Hepatic stellate cell (primary cell): ENCODE data around the gene SLIT1.

ENCODE experiments used
- DNase-seq: peaks from one replicate; pipeline ENCODE4 v3.0.0; 2011; ENCODE audit warnings: low spot score

SLIT1 gene

DNA sequence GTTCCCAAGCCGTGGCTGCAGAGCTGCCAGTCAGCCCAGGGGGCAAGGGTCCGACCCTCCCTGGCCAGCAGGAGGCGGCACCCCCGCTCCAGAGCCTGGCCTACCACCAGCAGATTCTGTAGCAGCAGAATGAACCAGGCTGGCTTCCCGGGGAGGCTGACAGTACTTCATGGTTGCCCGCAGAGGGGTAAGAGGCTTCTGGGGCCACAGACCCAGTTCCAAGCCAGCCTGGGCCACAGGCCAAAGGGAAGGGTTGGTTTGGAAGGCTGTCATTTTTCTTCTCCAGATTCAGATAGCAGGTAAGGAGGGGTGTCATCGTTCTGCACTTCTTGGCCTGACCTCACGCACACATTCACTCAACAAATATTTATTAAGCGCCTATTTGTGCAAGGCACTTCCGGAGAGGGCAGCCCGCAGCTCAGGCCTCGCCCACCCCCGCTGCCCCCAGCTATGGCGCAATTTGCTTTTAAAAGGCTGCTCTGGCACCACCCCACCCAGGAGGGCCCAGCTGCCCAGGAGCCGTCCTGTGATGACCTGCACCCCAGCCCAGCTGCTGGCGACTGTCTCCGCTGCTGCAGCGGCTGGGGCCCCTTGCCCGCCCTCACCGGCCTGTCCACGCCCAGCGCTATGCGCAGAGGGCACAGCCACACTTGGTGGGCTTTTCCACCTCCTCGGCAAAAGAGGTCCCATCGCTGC is 185.1 kb downstream of the SLIT1 start:
- DNase-seq = no peak

DNA sequence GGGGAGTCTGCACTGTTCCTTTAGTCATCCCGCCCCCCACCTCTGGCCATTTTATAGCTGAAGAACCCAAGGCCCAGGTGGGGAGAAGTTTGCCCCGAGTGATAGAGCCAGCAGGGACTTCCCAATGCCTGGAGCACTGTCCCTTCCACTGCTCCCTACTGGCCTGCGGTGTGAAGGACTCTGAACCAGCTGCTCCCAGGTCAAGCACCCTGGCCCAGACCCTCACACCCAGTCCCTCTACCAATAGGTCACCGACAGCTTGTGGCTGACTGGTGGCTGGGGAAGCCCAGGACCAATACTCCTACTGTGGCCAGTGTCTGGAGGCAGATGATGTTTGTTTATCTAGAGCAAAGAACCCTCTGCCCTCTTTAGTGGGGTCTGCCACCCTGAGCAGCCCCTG is 185.8 kb downstream of the SLIT1 start:
- DNase-seq = no peak

DNA sequence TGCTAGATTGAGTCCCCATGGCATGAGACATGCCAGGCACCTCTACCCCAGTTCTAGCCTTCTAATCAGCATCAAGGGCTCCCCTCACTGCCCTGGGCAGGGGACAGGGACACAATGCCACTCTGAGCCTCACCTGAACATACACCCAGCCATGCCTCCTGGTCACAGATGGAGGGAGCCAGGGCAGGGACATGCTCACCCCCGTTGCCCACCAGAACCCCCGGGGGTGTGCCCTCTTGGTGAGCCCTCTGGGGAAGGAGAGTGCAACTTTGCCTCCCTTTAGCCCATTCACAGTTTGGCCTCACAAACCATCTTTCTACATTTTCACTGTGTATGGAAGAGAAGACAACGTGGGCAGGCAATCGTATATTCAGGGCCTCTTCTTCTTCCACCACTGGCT is 186.4 kb downstream of the SLIT1 start:
- DNase-seq = no peak

DNA sequence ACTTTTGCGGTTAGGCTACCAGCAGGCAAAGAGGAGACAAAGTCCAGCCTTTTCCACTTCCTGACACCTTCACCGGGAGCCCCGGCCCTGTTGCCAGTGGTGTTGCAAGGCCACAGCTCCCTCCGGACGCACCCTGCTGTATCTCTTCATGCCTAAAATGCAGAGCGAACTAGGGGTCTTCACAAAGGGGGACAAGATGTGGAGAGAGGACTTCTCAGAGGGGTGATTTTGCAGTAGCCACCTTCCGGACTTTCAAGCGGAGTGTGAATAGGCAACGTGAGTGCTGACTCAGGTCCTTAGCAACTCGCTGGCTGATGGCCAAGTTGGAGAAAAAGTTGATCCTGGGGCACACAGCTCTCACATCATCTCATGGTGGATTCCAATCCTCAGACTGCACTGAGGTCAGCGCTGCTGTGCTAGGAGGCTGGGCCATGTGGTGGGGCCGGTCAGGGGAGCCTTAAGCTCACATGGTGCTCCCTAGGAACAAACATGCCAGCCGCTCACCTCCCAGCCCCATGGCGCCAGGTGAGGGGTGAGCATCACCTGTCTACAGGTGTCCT is 187.3 kb downstream of the SLIT1 start:
- DNase-seq = no peak

DNA sequence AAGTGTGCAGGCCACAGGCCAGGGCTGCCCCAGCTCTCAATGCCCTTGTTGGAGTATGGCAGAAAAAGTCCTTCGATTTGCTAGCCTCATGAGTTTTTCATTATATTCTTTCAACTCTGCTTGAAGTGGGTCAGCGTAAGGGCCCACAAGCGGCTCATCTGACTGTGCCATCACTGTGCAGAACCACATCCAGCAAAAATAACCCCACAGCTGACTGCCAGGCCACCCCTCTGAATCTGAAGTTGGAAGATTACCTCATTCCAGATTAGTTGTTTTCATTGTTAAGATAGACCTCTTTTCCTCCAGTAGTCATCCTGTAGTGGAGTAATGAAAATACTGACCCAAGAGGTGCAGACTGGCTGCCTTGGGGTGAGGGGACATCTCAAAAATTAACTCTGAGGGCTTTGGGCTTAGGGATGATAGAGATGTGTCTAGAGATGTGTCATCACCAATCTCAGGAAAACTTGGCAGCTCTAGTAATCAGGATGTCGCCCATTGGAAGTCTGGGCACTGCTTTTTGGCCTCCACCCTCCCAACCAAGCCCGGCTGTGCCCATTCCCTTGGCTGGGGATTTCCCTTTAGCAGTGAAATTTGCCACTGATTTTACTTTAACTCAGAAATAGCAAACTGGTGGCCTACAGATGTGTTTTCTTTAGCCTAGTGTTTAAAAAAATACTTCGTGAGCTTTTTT is 189.3 kb downstream of the SLIT1 start:
- no peak for DNase-seq

DNA sequence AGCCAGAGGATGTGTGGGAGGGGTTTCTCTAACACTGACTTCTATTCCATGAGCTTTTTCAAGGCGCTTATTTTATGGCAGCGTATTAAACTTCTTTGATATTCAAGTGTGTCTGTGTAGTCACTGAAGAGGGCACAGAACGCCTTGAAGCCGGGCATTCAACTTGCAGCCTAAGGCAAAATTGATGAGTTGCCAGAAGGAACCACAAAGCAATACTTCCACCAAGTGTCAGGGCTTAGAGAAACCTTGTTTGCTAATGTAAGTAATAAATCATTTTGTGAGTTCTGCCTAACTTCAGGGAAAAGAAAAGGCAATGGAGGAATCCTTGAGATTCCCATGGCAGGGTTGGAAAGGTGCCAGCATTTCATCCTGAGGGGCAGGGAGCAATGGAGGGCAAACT is 189.9 kb downstream of the SLIT1 start:
- no peak for DNase-seq

DNA sequence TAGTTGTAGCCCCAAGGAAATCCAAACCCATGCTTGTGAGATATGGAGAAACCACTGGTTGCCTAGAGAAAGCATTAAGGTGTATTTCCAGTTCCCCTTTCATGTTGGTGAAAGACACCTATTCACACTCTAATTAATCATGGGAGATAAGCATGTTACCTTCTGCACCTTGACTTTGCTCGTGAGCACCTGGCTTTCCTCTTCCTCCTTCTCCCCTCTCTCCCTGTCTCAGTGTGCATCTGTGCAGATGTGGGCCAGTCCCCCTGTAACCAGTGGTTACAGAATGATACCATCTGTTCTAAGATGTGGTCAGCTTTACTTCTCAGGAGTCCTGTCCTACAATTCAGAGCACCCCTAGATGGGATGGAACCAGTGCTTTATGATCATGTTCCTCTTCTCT is 193.0 kb downstream of the SLIT1 start:
- no peak for DNase-seq

DNA sequence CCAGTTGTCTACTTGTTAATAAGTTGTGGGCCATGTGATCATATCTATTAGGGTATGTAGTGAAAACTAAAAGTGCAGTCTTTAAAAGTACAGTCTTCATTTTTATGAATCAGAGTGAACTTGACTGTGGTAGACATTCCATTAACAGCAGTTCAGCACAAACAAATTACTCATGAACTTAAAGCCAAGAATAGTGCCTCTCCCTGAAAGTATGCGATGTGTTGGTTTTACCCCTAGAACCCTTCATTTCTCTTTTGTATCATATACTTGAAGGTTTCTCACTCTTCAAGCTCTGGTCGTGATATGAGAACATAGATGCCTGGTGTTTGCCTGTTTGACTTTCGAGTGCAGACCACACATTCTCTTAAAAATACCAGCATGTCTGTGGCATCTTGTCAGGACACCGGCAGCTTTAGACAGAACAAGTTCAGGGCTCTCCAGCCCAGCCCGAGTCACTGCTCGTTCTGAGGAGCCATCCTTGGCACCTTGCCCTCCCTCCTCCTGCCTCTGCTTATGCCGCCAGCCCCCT is 194.4 kb downstream of the SLIT1 start:
- peak; percentile 64 for DNase-seq

DNA sequence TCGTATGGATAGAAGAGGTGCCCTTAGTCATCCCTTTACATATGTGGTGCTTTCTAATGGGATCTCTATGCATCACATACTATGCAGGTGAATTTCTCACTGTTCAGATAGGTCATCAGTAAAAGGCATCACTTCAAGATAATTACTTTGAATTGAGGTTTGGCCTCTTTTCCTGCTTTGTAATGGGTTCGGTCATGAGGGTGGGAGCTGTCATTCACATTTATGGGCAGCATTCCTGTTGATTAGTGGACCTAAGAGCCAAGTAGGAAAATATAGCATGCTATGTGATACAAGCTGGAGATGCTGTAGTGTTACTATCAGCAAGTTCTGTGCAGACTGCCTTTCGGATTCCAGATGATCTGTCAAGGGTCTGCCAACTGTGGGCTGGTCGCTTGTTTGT is 197.3 kb downstream of the SLIT1 start:
- no peak for DNase-seq

DNA sequence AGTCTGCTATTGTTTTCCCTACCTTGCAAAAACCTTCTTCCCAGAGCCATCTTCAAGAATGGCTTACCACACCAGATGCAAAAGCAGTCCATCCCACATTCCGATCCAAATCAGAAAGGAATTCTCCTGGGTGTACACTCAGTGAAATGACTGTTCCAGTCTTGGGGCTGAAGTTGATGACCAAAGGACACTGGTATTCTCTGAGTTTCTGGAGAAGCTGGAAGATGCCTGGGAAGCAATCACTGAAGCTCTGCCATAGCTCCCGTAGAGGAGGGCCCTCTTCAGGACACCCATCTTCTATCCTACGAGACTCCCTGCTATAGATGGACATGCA is 197.9 kb downstream of the SLIT1 start:
- DNase-seq = peak; percentile 81

DNA sequence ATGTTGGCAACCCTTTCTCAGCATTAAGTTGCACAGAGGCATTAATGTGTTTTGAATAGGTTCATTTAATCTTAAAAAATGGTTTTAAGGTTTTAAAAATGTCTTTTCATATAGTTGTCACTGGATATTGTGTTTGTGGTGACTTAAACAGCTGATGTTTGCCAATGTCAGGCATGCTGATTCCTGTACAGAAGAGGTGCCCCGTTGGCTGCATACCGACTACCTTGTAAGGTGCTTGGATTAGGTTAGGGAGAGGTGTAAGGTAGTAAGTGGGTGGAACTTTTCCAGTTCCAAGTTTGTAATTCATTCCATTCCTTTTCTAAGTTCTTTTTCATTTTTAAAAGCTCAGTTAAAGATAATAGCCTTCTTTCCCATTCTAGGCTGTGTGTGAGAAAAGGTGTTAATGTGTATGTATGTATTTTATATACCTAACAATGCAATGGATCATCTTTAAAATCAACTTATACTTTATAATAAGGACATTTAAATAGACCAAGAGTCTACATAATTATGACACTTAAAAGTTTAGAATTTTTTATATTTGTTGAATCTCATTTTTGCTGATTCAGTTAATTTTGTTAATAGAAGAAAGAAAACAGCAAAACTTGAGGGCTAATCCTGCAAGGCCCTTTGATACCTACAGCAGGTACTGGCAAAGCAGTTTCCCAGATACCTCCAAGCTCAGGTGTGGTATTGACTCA is 198.5 kb downstream of the SLIT1 start:
- no peak for DNase-seq

DNA sequence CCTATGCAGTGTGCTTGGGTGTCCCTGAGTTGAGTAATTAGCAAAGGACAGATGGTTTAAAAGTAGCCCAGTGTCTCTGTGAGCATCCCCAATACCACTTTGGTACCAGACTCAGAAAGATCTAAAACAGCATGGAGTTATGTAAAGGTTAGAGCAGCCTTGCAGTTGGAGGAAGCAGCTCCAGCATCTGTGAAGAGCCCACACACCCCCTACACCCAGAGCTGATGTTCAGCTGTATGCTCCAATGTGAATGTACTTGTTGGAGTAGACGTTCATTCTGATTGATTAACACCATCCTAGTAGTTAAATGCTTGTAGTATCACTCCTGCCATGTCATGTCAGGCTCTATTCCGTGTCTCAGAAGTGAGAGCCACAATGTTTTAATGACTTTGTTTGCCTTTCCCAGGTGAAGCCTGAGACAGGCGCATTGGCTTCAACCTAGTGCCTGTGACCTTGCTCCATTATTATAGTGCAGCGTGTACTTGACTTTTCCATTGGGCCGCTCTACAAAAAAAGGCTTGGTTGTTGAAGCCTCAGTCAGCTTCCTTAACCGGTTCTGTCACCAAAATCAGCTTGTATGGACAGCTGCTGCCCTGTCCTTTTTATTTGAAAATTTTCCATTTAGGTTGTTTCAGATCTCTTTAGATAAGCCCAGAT is 199.4 kb downstream of the SLIT1 start:
- DNase-seq = no peak

DNA sequence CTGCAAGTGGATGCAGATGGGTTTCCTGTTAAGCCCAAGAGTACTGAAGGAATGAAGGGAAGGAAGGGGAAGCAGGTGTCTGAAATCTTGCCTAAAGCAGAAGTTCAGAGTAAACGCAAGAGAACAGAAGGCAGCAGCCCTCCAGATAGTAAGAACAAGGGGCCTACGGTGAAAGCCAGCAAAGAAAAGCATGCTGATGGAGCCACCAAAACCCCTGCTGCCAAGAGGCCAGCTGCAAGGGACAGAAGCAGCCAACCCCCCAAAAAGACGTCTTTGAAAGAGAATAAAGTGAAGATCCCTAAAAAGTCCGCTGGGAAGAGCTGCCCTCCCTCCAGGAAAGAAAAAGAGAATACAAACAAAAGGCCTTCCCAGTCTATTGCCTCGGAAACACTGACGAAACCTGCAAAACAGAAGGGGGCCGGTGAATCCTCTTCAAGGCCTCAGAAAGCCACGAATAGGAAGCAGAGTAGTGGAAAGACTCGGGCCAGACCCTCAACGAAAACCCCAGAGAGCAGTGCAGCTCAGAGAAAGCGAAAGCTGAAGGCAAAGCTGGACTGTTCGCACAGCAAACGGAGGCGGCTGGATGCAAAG is 201.1 kb downstream of the SLIT1 start:
- DNase-seq = no peak

DNA sequence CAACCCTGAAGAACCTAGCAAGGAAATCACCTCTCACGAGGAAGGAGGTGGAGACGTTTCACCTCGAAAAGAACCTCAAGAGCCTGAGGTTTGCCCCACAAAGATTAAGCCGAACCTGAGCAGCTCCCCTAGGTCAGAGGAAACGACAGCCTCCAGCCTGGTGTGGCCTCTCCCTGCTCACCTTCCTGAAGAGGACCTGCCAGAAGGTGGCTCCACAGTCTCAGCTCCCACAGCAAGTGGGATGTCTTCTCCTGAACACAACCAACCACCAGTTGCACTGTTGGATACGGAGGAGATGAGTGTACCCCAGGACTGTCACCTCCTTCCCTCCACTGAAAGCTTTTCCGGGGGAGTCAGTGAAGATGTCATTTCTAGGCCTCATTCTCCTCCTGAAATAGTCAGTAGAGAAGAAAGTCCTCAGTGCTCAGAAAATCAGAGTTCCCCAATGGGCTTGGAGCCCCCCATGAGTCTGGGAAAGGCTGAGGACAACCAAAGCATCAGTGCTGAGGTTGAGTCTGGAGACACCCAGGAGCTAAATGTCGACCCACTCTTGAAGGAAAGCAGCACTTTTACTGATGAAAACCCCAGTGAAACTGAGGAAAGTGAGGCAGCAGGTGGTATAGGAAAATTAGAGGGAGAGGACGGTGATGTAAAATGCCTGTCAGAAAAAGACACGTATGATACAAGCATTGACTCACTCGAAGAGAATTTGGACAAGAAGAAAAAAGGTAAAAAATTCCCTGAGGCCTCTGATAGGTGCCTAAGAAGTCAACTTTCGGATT is 203.4 kb downstream of the SLIT1 start:
- DNase-seq = no peak

DNA sequence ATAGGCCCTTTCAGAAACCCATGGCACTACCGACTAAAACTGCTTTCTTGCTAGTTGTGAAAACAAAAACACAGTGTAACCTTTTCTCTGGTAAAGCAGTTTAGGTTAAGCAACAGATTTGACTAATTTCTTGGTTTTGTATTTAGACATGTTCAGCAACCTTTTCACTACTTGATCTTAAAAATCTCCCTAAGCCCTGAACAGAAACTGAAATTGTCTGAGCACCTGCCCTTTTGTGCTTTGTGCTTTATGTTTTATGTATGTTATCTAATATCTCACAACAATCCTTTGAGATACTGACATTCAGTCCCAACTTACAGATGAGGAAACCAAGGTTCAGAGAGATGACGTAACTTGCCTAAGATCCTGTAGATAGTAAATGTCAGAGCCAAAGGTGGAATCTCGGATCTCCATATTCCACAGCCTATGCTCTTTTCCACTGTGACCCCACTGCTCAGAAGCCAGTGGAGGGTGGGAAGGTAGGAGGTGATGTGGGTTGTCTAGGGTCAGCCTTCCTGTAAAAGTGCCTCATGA is 207.1 kb downstream of the SLIT1 start:
- no peak for DNase-seq

DNA sequence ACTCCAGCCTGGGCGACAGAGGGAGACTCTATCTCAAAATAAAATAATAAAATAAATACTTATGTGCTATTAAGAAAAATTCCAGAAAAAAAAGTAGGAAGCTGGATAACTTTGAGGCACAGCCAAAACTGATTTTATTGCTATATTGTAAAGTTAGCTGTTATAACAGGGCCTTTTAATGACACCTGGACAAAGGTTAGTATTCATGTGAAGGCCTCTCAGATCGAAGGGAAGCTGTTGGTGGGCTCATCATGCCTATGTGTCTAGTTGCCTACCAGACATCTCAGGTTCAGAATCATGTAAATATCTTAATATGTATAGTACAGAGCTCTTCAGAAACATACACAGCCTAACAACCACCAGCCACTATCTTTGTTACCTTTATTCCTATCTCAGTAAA is 210.6 kb downstream of the SLIT1 start:
- no peak for DNase-seq

DNA sequence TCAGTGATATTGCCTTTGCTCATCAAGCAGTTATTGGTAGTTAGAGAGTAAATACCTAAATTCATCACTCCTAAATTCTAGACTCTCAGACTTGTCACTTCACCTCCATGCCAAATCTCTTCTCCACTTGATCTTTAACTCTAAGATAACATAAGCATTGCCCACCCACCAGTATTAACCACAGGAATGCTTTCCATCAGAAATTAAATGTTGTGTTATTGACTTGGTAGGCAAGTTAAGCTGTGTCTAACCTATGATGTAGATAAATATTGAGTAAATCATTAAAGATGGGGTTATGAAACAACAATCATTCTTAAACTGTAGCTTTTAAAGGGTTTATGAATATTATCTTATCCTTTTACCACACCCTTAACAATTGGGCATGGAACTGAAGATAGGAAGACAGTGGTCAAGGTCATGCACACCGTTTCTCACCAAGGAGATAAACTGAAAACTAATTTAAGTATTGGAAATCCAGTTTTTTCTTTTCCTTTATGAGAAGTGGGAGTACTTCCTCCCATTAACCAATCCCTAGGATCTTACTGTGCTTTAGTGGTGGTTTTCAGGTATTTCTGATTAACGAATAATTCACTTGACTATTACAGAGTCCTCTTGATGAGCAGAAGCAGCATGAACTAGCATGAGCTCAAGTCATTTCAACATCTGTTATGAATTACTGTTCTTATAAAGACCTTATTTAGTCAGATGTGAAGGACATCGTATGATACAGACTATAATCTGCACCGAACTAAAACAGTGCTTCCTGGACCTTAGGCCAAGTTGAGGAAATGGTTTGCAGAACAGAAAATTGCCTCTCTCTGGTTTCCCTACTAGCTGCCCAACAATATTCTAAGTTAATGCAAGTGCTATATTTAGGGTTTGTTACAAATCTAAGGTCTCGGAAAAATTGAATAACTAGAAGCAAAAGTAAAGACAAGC is 211.7 kb downstream of the SLIT1 start:
- DNase-seq = no peak

DNA sequence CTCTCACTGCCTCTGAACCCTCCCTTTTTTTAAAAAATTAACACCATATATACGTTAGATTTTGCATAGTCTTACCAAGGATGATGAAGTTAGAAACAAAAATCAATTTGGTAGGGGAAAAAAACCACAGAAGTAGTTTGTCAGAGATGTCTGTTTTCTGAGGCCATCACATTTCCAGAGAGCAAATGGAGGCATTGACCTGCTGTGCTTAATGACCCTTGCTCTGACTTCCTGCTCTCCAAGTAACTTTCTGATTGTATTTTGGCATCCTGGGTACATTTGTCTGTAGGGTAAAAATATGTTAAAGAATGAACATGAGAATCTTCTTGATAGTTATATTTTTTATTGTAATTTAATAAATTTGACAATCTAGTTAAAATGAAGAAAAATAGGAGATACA is 213.5 kb downstream of the SLIT1 start:
- no peak for DNase-seq

DNA sequence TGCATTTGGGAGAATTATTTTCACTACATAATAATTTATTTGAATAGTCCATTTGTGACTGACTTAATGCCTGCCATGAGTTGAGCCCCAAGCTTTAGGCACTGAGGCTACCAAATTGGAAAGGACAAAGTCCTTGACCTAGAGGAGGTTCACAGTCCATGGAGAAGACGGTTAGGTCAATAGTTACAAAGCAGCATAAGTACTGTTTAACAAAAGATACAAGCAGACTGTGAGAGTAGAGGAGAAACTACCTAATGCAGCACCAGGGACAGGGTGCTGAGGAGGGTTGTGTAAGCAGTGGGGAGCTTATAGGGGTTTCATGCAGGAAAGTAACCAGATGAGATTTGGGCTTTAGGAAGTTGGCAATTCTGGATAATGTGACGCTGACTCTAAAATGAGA is 214.4 kb downstream of the SLIT1 start:
- DNase-seq = no peak
